ENCODE results near the gene CLDN9. TPM values are rescaled to one million over a fixed set of nuclear protein-coding genes. Genes with fewer than 3 reads are reported as not detected.
A peak's percentile ranks its signal among the peaks of the same experiment; 100 is the strongest.

CLDN9 gene
- 5.4 to 5.7 TPM (median 5.4 TPM) in 3 replicates for total RNA-seq

GRCh38 chr16:3012828-3013420, at the start of gene CLDN9:
TSS of gene CLDN9 (plus strand) at chr16:3012923. CDS start at chr16:3013363, 440 bp downstream.
- no peaks in the 10 kb centered on the region for H3K9me3 Mint-ChIP-seq
- H3K27ac Mint-ChIP-seq: peak within 1 kb of the TSS; percentile 97
- peaks cover 56% of the 10 kb centered on the region for H3K27me3 Mint-ChIP-seq (ENCODE audit: low read depth)
- TF ChIP-seq CTCF (IDR thresholded peaks at IDR 0.05; ENCODE audit: unreplicated experiment): no peak
- DNase-seq (ENCODE audit: low spot score in 2 of 2, unreplicated experiment in 2 of 2): peak in 1 of 2 experiments; percentile 60
- peaks cover 4% of the 10 kb centered on the region for H3K36me3 Mint-ChIP-seq
- H3K4me1 Mint-ChIP-seq: peaks cover 70% of the 10 kb centered on the region
- H3K4me3 Mint-ChIP-seq: peak within 1 kb of the TSS; percentile 60

- DNase-seq (ENCODE audit: low spot score in 2 of 2, unreplicated experiment in 2 of 2): peak in 1 of 2 experiments; percentile 62
- Mint-ChIP-seq H3K36me3 (no peaks in the 10 kb centered on the region), H3K27me3 (ENCODE audit: low read depth) (peaks cover 29% of the 10 kb centered on the region), H3K9me3 (no peaks in the 10 kb centered on the region), H3K4me1 (peaks cover 12% of the 10 kb centered on the region), H3K4me3 (peak overlapping the region; percentile 87), H3K27ac (peak overlapping the region; percentile 79)
- TF ChIP-seq CTCF (IDR thresholded peaks at IDR 0.05; ENCODE audit: unreplicated experiment): no peak
These were observed 49.5 kb upstream of the CLDN9 start for GRCh38 chr16:2963074-2963722.

GRCh38 chr16:2963723-2964474, 48.8 kb upstream of the CLDN9 start, which contains the start of gene KREMEN2:
TSS of gene KREMEN2 (plus strand) at chr16:2964275. CDS start at chr16:2964521, 246 bp downstream.
- Mint-ChIP-seq H3K36me3 (no peaks in the 10 kb centered on the region), H3K4me3 (peak within 1 kb of the TSS; percentile 87), H3K9me3 (no peaks in the 10 kb centered on the region), H3K4me1 (peaks cover 17% of the 10 kb centered on the region), H3K27ac (peak within 1 kb of the TSS; percentile 79), H3K27me3 (ENCODE audit: low read depth) (peaks cover 29% of the 10 kb centered on the region)
- no peak for TF ChIP-seq CTCF (IDR thresholded peaks at IDR 0.05; ENCODE audit: unreplicated experiment)
- DNase-seq (ENCODE audit: low spot score in 2 of 2, unreplicated experiment in 2 of 2): peak in 1 of 2 experiments; percentile 74

- Mint-ChIP-seq H3K27me3 (ENCODE audit: low read depth) (peaks cover 24% of the 10 kb centered on the region), H3K4me1 (peaks cover 17% of the 10 kb centered on the region), H3K36me3 (no peaks in the 10 kb centered on the region), H3K9me3 (no peaks in the 10 kb centered on the region), H3K27ac (no peak overlapping the region), H3K4me3 (peak overlapping the region; percentile 87)
- TF ChIP-seq CTCF (IDR thresholded peaks at IDR 0.05; ENCODE audit: unreplicated experiment): no peak
- DNase-seq (ENCODE audit: low spot score in 2 of 2, unreplicated experiment in 2 of 2): peak; percentile 78 to 87
These were observed 48.0 kb upstream of the CLDN9 start for GRCh38 chr16:2964475-2965336.

All from mesothelial cell of epicardium (in vitro differentiated cells).